ENCODE data around the gene KCNK17.

KCNK17 gene

GRCh38 chr6:39314273-39314795, at the start of gene KCNK17:
TSS of gene KCNK17 (minus strand) at chr6:39314419. CDS start at chr6:39314320, 99 bp downstream.
- DNase-seq (ENCODE audit: low spot score), result no peak

- DNase-seq (ENCODE audit: low spot score), result no peak
Observed at GRCh38 chr6:39363280-39363679, 49.1 kb upstream of the KCNK17 start.

- DNase-seq (ENCODE audit: low spot score), result peak; percentile 70
Observed at GRCh38 chr6:39362487-39362865, 48.3 kb upstream of the KCNK17 start.

- peak; percentile 74 for DNase-seq (ENCODE audit: low spot score)
Observed at GRCh38 chr6:39361657-39362486, 47.7 kb upstream of the KCNK17 start.

GRCh38 chr6:39360378-39360777, 46.2 kb upstream of the KCNK17 start:
- DNase-seq (ENCODE audit: low spot score), result no peak

- no peak for DNase-seq (ENCODE audit: low spot score)
Observed at GRCh38 chr6:39357998-39358686, 43.9 kb upstream of the KCNK17 start.

- no peak for DNase-seq (ENCODE audit: low spot score)
Observed at GRCh38 chr6:39353698-39354315, 39.6 kb upstream of the KCNK17 start.

GRCh38 chr6:39350723-39351505, 36.7 kb upstream of the KCNK17 start:
- no peak for DNase-seq (ENCODE audit: low spot score)

- DNase-seq (ENCODE audit: low spot score), result no peak
Observed at GRCh38 chr6:39348740-39349139, 34.5 kb upstream of the KCNK17 start.

GRCh38 chr6:39347906-39348585, 33.8 kb upstream of the KCNK17 start:
- DNase-seq (ENCODE audit: low spot score), result no peak

GRCh38 chr6:39347206-39347605, 33.0 kb upstream of the KCNK17 start:
- no peak for DNase-seq (ENCODE audit: low spot score)

GRCh38 chr6:39344821-39345280, 30.6 kb upstream of the KCNK17 start:
- DNase-seq (ENCODE audit: low spot score), result no peak

GRCh38 chr6:39343396-39343870, 29.2 kb upstream of the KCNK17 start:
- no peak for DNase-seq (ENCODE audit: low spot score)

GRCh38 chr6:39342692-39343395, 28.6 kb upstream of the KCNK17 start:
- no peak for DNase-seq (ENCODE audit: low spot score)

GRCh38 chr6:39341937-39342336, 27.7 kb upstream of the KCNK17 start:
- DNase-seq (ENCODE audit: low spot score), result no peak

GRCh38 chr6:39341352-39341751, 27.1 kb upstream of the KCNK17 start:
- DNase-seq (ENCODE audit: low spot score), result no peak

GRCh38 chr6:39339868-39340550, 25.8 kb upstream of the KCNK17 start:
- no peak for DNase-seq (ENCODE audit: low spot score)

- DNase-seq (ENCODE audit: low spot score), result no peak
Observed at GRCh38 chr6:39339096-39339867, 25.1 kb upstream of the KCNK17 start.

GRCh38 chr6:39338397-39338796, 24.2 kb upstream of the KCNK17 start:
- DNase-seq (ENCODE audit: low spot score), result peak; percentile 30

All from globus pallidus (tissue), 1 donor.